NCI-H2081 treated with DMSO at 0.1 percent for 48 hours (cell line): ENCODE data around the gene PLK5.
"Not testable (repeated sequence)": the region's sequence is repeated elsewhere in the genome, so short reads cannot be mapped to it uniquely, and the experiment has no call there.

Experiments
- DNase-seq: peaks from one replicate; lab custom pipeline; 2025; lab: John Stamatoyannopoulos, UW

The PLK5 gene, protein sequence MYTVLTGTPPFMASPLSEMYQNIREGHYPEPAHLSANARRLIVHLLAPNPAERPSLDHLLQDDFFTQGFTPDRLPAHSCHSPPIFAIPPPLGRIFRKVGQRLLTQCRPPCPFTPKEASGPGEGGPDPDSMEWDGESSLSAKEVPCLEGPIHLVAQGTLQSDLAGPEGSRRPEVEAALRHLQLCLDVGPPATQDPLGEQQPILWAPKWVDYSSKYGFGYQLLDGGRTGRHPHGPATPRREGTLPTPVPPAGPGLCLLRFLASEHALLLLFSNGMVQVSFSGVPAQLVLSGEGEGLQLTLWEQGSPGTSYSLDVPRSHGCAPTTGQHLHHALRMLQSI

DNA sequence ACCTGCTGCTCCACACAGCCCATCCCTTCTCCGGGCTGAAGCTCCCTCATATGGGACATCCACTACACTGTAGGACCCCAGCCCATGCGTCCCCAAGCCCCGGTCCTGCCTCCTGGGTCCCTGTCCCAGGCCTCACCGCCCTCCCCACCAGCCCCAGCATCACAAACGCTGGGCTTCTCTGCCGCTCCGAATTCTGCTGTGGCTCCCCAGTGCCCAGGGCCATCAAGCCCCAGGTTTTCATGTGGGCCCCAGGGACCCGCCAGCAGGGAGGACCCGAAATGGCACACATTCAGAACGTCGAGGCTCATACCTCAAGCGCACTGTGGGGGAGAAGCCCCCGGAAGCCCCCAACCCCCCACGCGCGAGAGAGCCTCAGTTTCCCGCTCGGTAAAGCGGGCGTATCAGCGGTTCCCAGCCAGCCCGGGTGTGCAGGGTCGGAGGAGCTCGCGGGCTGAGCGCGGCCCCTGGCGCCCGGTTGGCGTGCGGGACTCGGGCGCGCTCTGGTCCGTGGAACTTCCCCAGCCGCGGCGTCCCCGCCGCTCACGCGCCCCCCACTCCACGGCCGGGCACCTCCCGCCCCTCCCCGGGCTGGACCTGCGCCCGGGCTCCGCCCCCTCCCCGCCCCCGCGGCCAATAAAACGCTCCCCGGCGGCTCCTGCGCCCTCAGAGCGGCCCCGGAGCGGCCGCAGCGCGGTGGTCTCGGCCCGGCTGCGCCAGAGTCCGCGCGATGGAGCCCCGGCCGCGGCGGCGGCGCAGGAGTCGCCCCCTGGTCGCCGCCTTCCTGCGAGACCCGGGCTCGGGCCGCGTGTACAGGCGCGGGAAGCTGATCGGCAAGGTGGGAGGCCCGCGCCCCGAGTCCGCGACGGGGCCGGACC is at the start of gene PLK5:
Gene PLK5, plus strand, starts transcription at position 666 of the 875 bp plus-strand sequence. CDS start 2,920 bp downstream, outside the sequence.
- no peak for DNase-seq

DNA sequence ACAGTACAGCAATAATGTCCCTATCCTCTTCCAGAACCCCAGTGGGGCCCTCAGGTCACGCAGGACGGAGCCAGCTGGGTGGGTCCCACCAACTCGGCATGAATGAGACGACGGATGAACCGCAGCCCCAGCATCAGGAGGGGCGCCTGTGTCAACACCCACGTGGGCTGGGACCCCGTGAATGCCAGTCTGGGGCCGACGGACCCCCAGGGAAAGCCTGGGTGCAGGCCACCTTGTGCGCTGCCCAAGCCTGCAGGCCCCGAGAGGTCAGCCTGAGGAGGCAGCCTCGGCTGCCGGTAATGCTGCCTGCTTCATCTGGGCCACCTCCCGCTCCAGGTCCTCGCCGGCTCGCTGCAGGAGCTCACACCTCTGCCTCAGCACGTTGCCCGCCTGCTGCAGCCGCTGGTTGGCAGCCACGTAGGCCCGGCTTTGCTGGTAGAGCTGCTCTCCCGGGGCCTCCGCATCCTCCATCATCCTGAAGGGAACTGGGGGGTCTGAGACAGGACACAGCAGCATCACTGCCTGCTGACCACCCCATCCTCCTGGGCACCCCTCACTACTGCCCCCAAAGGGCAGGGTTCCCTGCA is 49.0 kb upstream of the PLK5 start:
- DNase-seq, result no peak

DNA sequence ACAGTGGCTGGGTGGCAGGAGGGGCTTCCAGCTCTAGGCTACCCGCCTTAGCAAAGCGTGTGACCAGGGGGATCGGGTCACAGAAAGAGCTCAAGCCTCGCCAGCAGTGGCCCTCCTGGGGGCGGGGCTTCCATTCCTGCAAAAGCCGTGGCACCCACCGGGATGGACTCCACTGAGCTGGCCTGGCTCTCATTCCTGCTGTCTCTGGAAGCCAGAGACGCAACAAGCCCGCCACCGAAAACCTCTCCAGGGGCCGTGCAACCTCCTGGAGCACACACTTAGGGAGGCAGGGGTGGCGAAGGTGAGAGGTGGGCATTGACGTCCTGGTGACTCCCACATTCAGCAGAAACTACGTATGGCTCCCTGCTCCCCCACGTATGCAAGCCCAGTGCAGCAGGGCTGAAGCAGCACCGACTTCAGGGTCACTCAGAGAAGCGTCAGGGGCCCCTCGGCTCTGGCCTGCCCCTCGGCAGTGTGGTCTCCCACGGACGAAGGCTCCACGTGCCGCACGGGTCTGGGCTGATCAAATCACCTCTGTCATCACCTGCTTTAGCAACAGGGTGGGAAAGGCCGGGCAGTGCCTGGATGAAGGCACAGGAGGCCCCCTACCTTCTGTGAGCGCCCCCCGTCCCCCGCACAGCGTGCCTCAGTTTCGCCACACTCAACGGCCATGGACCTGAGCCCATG is 48.0 kb upstream of the PLK5 start:
- no peak for DNase-seq

DNA sequence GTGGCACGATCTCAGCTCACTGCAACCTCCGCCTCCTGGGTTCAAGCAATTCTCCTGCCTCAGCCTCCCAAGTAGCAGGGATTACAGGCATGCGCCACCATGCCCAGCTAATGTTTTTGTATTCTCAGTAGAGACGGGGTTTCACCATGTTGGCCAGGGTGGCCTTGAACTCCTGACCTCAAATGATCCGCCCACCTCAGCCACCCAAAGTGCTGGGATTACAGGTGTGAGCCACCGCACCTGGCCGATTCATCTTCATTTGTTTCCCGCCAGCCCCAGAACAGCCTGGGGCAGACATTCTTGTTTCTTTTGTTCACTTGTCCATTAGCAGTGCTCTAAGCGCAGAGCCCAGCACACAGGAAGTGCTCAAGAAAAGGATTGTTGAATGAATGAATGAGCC is 46.8 kb upstream of the PLK5 start:
- not testable (repeated sequence) for DNase-seq

DNA sequence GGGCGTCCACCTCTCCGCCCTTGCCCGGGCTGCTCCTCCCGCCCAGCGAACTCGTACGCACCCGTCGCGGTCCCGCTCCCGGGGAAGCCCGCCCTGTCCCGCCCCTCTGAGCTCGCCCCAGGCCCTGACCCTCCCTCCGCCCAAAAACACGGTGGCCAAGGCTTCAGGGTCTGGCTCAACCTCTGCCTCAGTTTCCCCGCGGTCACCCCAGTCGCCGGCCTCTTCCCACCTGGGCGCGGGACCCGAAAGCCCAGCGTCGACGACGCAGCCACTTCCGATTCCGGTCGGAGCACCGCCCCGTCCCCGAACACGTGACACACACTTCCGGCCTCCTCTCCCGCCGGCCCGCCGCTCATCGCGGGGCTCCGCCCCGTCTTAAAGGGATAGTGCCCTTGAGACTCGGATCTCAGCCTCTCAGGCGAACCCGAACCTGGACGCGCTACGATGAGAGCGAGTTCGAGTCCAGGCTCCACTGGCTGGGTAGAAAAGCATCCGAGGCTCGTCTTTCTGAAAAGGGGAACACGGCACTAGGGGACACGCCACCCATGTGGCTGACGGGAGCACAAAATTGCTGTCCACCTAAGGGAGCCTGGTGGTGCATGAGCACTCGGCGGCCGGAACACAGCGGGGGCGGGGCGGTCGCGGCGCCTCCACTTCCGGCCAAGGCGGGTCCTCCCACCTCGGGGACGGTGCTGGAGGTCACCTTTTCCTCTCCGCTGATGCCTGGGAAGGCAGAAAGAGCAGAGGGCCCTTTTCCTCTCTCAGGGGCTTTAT is 44.8 kb upstream of the PLK5 start, which contains the start of gene C19orf25:
Gene C19orf25, minus strand, starts transcription at position 282 of the 774 bp plus-strand sequence. CDS start 312 bp downstream, outside the sequence.
- DNase-seq, result peak; percentile 74

DNA sequence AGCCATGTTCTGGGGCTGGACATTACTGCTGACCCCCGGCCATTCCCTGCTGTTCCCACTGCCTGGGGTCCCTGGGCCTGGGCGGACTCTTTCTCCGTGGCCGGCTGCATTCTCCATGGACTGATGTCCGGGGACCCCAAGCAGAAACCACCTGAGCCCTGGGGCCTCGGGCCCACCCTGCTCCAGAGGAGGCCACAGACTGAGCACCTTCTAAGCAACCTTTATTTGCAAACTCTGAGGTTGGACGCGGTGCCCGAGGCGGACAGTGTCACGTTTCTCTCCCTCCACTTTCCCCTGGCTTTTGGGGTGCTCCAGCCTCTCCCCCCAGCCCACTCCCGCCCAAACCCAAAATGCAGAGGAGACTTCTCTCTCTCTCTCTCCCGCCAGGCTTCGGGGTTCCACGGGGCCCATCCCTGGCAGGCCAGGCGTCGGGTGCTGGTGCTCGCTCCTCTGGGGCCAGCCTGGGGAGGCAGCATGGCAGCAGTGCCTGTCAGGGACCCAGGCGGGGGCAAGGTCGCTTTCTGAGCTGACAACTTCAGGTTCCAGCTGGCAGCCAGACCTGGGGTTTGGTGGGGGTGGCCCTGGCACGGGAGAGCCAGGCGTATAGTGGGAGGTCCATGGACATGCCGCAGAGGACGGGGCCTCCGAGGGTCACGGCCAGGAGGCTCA is 42.5 kb upstream of the PLK5 start:
- no peak for DNase-seq

DNA sequence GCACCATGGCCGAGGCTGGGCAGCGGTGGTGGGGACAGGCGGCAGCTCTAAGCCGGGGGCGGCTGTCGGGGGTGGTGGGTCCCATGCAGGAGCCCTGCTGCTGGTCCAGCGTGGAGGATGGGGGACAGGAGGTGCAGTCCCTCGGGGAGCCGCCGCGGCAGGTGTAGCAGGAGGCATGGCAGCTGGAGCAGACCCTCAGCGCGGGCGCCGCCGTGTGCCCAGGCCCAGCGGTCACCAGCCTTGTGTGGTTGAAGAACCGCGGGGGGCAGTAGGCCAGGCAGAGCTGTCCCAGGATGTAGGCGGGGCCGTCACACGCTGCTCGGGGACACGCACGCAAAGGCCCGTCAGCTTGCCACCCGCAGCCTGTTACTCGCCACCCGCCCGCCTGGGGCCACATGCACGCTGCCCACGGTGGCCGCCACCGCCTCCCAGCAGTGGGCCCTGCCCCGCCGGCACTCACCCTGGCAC is 42.0 kb upstream of the PLK5 start:
- no peak for DNase-seq

DNA sequence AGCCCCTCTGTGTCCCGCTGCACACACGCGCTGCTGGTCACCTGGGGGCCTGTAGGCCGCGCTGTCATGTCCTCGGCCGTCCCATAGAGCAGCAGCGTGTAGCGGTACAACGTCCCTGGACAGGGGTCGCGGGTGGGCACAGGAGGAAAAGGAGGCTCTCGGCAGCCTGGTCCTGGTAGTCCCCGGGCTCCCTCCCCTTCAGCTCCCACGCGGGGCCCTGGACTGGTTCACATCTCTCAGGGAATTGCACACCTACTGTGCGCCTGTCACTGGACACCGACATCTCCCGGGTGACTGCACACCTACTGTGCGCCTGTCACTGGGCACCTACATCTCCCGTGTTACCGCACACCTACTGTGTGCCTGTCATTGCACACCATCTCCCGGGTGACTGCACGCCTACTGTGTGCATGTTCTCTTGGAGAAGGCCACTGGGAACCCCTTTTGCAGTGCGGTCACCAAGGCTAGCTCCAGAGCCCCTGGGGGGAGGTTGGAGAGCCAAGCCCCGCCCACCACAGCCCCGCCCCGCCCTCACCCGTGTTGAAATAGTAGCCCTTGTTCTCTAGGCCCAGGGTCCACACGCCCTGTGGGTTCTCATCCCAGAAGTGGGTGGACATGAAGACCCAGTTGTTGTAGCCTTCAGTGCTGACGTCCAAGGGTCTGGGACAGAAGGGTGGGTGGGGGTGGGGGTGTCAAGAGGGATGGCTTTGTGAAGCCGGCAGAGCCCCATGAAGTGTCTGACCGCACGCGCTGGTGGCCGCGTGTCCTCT is 41.3 kb upstream of the PLK5 start:
- no peak for DNase-seq

DNA sequence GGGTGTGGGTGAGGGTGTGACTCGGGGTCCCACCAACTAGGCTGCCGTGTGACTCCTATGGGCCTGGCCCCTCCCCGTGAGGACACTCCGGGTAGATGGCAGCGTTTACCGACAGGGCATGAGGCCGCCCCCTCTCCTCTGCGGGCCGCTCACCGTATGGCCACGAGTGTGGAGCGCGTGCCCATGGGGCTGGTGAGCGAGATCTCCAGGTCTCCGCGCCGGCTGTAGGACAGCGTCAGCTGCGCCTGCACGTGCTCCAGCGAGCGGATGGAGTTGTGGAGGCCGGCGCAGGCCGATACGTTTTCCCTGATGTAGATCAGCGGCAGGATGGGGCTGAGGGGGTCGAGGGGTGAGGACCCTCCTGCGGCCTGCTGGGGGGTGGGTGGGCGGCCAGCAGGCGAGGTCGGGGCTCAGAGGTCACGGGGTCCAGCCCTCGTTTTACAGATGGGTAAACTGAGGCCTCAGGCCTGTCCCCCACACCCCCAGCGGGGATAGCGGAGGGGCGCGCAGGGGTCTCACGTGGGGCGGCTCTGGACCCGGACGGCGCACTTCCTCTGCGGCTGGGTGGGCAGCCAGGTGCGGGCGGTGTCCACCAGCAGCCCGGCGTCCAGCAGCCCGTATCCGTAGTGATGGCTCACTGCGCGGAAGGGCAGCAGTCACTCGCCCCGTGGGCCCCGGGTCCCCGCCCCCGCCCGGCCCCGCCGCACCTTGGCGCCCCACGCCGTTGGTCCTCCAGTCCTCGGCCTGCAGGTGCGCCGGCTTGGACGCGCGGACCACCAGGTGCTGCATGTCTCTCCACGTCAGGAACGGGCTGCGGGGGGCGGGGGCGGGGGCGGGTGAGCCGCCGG is 40.5 kb upstream of the PLK5 start:
- no peak for DNase-seq

DNA sequence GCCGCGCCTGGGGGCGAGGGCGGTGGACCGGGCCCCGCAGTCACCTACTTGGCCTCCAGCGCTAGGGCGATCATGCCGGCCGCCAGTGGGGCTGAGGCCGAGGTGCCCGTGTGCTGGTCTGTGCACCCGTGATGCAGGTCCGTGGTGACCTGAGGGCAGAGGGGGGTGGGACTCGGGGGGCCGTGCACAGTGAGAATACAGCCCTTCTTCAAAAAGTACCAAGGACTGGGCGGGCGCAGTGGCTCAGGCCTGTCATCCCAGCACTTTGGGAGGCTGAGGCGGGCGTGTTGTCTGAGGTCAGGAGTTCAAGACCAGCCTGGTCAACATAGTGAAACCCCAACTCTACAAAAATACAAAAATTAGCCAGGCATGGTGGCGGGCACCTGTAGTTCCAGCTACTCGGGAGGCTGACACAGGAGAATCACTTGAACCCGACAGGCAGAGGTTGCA is 39.9 kb upstream of the PLK5 start:
- no peak for DNase-seq

DNA sequence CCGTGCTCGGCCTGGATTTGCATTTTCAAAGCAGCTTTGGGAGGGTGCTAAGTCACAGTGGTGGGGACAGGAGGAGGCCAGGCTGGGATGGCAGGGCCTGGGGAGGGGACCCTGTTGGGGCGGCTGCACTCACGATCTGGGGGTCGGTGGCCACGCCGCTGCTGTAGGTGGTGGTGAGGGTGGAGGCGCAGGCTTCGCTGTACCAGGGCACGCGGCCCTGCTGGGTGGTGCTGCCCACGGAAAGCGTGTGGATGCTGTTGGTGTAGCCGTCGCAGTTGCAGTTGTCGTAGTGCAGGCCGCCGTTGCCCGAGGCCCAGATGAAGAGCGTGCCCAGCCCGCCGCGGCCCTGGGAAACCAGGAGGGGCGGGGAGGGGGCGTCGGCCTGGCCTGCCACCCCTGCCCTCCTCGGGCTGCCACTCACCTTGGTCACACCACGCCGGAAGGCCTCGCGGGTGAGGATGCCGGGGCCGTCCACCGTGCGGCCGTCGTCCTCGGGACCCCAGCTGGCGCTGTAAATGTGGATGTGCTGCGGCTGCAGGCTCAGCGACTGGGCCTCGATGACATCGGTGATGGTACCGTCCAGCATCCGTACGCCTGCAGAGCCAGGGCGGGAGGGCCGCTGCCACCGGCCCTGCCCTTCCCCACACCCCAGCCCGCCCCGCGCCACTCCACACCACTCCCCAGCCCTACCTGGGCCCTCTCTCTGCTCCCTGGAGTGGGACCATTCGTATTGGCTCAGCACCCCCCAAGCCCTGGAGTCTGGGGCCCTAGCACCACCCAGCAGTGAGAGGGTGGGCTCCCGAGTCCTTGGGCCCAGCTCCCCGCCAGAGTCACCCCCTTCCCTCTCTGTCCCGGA is 36.9 kb upstream of the PLK5 start:
- no peak for DNase-seq

DNA sequence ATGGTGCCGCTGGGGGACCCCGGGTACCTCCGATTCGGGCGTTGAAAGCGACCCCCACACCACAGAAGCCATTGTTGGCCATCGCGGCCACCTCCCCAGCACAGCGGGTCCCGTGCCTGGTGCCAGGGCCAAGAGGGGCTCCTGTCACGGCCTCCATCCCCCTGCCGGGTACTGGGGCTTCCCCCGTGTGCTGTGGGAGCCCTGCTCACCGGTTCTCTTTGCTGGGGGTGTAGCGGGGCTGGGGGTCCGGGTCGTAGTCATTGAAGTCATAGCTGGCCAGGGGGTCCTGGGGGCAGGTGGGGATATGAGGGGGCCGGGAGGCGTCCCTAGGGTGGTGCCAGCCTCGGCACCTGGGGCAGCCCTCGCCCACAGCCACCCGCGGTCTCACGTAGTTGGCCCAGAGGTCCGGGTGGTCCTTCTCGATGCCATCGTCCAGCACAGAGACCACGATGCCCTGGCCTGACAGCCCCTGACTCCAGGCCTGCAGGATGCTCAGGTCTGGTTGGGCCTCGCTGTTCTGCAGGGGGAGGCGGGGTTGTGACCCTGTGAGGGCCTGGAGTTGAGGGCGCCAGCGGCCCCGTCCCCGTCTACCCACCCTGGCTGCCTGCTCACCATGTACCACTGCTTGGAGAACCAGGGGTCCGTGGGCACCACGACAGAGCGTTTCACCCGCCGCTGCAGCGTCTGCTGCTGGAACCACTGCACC is 36.1 kb upstream of the PLK5 start:
- no peak for DNase-seq

DNA sequence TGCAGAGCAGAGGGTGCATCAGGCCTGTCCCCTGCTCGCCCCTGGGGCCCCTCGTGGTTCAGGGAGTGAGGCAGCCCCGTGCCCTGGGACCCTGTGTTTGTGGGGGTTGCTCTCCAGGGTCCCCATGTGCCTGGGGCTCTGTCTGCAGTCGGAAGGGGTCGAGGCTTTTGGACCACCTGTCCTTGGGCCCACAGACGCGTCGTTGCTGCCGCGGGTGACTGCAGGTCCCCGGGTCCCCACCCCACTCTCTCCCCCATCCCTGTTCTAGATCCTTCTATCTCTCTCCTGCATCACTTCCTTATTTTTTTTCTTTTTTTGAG is 35.6 kb upstream of the PLK5 start:
- DNase-seq, result no peak

DNA sequence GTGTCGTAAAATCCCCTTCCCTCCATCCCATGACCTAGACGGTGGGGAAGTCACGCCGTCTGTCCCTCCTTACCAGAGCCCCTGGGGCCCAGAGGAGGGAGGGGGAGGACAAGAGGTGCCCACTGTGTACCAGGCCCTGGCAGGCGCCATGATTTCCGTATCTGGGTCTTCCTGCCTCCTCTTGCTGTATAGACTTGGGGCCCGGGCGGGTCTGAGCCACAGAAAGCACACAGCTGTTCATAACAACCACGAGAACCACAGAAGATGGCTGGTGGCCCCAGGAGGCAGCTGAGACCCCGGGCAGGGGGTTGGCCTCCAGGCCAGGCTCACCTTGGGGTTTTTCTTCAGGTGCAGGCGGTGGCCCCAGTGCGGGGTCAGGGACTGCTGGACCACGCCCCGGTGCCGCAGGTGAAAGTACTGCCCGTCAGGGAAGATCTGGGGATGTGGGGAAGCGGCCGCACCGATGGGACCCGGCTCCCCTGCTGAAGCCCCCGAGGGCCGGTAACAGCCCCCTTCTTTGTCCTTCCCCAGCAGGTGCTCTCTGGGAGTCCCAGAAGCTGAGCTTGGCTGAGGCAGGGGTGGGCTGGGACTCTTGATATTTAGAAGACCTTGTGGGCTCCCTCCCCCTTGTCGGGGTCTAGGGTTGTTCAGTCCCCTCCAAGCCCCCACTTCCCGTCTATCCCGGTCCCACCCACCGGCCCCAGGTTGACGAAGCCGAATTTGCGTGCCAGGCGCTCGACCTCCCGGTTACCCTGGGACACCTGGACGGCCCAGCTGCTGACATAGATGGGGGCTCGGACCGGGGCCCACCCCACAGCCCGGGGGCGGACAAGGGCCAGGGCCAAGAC is 34.2 kb upstream of the PLK5 start:
- no peak for DNase-seq

DNA sequence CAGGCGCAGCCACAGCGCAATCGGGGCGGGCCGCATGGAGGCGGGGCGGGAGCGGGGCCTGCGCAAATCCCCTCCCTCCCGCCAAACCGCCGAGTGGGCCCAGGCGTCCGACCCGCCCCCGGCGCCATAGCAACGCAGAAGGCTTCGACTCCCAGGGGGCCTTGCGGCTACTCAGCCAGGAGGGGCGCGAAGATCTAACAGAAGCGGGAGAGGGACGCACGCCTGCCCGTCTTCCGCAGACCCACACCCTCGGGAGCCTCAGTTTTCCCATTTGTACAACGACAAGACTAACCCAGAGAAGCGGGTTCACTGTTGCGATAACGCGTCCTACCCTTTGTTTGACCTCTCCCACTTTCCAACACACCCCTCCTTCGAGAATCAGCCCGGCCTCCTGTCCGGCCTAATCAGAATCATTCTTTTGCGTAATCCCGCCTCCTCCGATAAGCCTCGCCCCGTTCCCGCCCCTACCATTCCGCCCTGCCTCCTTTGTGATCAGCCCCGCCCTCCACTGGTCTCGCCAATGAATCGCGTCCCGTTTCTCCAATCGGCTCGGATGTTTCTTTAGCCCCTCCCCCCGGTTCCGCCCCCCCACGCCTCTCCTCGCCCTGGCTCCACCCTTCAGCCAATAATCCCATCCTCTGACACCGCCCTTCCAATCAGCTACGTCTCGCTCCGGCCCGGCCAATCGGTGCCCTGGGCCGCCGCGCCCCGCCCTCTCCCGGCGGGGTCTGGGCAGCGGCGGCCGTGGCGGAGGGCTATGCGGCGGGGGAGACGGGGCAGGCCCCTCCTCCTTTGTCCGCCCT is 33.4 kb upstream of the PLK5 start, which contains the start of gene PCSK4:
Gene PCSK4, minus strand, starts transcription at position 40 of the 803 bp plus-strand sequence. Its CDS starts 4 bp downstream, at position 36.
- peak; percentile 94 for DNase-seq
